ENCODE measurements around the gene PRR20G. TPM values are rescaled to one million over a fixed set of nuclear protein-coding genes. Genes with fewer than 3 reads are reported as not detected.

PRR20G gene
- polyA plus RNA-seq, 2 of the 4 experiments (the other 2 are of a cell fraction) = not detected

DNA sequence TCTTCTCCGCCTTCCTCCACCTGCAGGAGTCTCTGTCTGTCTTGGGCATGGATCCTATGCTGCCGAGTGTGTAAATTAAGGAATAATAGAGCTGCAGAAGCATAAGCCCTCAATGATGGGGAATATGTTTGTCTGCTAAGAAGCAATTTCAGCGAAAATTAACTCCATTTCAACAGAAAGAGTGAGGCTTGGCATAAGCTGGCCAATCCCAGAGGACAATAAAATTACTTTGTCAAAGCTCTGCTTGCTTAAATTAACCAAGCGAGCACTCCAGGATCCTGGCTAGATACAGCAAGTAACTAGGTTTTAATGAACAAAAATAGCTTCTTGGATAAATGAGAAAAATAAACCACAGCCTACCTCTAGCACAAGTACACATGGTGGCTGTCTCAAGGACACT is 33.5 kb upstream of the PRR20G start:
- no peak overlapping the region for H3K4me3 ChIP-seq
- FAIRE-seq (no peak), DNase-seq (ENCODE audit: low read depth in 1 of 2, low spot score in 1 of 2) (no peak), ATAC-seq (no peak)
- ChIA-PET POLR2A (no interaction called here), CTCF (no interaction called here)
- H3K4me1 ChIP-seq = no peaks in the 10 kb centered on the region
- 33% methylated on average over 4 of the region's 4 CpGs for WGBS (ENCODE audit: missing lambda C conversion rate)
- H3K4me2 ChIP-seq = no peak overlapping the region
- H3K27ac ChIP-seq = no peak overlapping the region
- H3K9me3 ChIP-seq = no peaks in the 10 kb centered on the region
- TF ChIP-seq CHD2 (IDR thresholded peaks at IDR 0.05; ENCODE audit: low read length, partially characterized antibody) (no peak), RNF2 (IDR thresholded peaks at IDR 0.05; ENCODE audit: borderline replicate concordance, low read depth) (no peak), NPAS2 (CRISPR knock-in tag; IDR thresholded peaks at IDR 0.05; ENCODE audit: borderline replicate concordance) (no peak), TP53 (CRISPR knock-in tag; IDR thresholded peaks at IDR 0.05) (no peak), GATA3 (IDR thresholded peaks at IDR 0.05; ENCODE audit: borderline replicate concordance) (no peak), ZC3H11A (IDR thresholded peaks at IDR 0.05) (no peak), MYC (IDR thresholded peaks at IDR 0.05; ENCODE audit: borderline replicate concordance, low read length) (no peak), MAFK (IDR thresholded peaks at IDR 0.05; ENCODE audit: partially characterized antibody) (no peak), PHF8 (IDR thresholded peaks at IDR 0.05; ENCODE audit: borderline replicate concordance, low read depth) (no peak)
- TF ChIP-seq, protein P1, sequence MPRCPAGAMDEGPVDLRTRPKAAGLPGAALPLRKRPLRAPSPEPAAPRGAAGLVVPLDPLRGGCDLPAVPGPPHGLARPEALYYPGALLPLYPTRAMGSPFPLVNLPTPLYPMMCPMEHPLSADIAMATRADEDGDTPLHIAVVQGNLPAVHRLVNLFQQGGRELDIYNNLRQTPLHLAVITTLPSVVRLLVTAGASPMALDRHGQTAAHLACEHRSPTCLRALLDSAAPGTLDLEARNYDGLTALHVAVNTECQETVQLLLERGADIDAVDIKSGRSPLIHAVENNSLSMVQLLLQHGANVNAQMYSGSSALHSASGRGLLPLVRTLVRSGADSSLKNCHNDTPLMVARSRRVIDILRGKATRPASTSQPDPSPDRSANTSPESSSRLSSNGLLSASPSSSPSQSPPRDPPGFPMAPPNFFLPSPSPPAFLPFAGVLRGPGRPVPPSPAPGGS (IDR thresholded peaks at IDR 0.05) = no peak
- TF ChIP-seq, protein P2, sequence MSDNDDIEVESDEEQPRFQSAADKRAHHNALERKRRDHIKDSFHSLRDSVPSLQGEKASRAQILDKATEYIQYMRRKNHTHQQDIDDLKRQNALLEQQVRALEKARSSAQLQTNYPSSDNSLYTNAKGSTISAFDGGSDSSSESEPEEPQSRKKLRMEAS (IDR thresholded peaks at IDR 0.05) = no peak
- TF ChIP-seq, protein P3, sequence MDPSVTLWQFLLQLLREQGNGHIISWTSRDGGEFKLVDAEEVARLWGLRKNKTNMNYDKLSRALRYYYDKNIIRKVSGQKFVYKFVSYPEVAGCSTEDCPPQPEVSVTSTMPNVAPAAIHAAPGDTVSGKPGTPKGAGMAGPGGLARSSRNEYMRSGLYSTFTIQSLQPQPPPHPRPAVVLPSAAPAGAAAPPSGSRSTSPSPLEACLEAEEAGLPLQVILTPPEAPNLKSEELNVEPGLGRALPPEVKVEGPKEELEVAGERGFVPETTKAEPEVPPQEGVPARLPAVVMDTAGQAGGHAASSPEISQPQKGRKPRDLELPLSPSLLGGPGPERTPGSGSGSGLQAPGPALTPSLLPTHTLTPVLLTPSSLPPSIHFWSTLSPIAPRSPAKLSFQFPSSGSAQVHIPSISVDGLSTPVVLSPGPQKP (IDR thresholded peaks at IDR 0.05; ENCODE audit: low read depth, low read length) = no peak

DNA sequence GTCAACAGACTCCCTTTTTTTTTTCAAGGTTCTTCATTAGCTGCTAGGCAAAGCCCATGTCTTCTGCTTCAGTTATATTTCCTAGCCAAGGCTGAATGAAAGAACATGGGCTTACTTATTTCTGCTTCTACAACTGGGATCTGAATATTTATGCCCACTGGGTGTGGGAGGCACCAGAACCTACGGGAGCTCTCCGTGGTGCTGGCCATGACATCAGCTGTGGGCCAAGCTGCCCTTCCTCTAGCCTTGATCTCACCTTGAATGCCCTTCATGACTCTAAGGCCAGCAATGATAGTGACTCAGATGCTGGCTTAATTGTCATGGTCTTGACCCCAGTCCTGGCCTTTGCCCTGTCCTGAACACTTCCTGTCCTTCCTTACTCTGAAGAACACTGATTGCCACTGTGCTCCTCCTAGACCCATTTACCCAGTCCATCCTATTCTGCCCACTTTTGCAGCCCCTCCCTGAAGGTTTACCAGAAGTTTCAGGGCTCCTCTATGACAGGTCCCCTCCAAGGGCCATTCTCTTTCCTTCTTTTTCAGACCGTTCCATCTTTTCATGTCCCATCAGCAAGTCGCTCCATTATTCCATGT is 32.8 kb upstream of the PRR20G start:
- ATAC-seq (no peak), FAIRE-seq (no peak), DNase-seq (ENCODE audit: low read depth in 1 of 2, low spot score in 1 of 2) (no peak)
- ChIA-PET CTCF (no interaction called here), POLR2A (no interaction called here)
- H3K4me3 ChIP-seq = no peak overlapping the region
- no peaks in the 10 kb centered on the region for H3K9me3 ChIP-seq
- no peak overlapping the region for H3K4me2 ChIP-seq
- no peak overlapping the region for H3K27ac ChIP-seq
- TF ChIP-seq NFE2L2 (conservative IDR thresholded peaks at IDR 0.05; ENCODE audit: low read length) (no peak), NR3C1 (IDR thresholded peaks at IDR 0.05) (no peak), EHMT2 (IDR thresholded peaks at IDR 0.05; ENCODE audit: low read depth) (0 out of 2 replicates have a peak, but pooled peaks have one; percentile 26), BHLHE40 (IDR thresholded peaks at IDR 0.05; ENCODE audit: low read depth, low read length) (no peak), SMC3 (IDR thresholded peaks at IDR 0.05) (no peak), KDM5A (IDR thresholded peaks at IDR 0.05) (no peak), EP300 (IDR thresholded peaks at IDR 0.05) (no peak), CBX2 (IDR thresholded peaks at IDR 0.05; ENCODE audit: borderline replicate concordance, low read depth) (no peak)
- TF ChIP-seq, protein P4, sequence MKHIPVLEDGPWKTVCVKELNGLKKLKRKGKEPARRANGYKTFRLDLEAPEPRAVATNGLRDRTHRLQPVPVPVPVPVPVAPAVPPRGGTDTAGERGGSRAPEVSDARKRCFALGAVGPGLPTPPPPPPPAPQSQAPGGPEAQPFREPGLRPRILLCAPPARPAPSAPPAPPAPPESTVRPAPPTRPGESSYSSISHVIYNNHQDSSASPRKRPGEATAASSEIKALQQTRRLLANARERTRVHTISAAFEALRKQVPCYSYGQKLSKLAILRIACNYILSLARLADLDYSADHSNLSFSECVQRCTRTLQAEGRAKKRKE (CRISPR knock-in tag; IDR thresholded peaks at IDR 0.05; ENCODE audit: low read depth) = no peak
- TF ChIP-seq, protein P1 (IDR thresholded peaks at IDR 0.05) = no peak
- TF ChIP-seq, protein P5, sequence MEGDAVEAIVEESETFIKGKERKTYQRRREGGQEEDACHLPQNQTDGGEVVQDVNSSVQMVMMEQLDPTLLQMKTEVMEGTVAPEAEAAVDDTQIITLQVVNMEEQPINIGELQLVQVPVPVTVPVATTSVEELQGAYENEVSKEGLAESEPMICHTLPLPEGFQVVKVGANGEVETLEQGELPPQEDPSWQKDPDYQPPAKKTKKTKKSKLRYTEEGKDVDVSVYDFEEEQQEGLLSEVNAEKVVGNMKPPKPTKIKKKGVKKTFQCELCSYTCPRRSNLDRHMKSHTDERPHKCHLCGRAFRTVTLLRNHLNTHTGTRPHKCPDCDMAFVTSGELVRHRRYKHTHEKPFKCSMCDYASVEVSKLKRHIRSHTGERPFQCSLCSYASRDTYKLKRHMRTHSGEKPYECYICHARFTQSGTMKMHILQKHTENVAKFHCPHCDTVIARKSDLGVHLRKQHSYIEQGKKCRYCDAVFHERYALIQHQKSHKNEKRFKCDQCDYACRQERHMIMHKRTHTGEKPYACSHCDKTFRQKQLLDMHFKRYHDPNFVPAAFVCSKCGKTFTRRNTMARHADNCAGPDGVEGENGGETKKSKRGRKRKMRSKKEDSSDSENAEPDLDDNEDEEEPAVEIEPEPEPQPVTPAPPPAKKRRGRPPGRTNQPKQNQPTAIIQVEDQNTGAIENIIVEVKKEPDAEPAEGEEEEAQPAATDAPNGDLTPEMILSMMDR (IDR thresholded peaks at IDR 0.05) = no peak
- TF ChIP-seq, protein P6, sequence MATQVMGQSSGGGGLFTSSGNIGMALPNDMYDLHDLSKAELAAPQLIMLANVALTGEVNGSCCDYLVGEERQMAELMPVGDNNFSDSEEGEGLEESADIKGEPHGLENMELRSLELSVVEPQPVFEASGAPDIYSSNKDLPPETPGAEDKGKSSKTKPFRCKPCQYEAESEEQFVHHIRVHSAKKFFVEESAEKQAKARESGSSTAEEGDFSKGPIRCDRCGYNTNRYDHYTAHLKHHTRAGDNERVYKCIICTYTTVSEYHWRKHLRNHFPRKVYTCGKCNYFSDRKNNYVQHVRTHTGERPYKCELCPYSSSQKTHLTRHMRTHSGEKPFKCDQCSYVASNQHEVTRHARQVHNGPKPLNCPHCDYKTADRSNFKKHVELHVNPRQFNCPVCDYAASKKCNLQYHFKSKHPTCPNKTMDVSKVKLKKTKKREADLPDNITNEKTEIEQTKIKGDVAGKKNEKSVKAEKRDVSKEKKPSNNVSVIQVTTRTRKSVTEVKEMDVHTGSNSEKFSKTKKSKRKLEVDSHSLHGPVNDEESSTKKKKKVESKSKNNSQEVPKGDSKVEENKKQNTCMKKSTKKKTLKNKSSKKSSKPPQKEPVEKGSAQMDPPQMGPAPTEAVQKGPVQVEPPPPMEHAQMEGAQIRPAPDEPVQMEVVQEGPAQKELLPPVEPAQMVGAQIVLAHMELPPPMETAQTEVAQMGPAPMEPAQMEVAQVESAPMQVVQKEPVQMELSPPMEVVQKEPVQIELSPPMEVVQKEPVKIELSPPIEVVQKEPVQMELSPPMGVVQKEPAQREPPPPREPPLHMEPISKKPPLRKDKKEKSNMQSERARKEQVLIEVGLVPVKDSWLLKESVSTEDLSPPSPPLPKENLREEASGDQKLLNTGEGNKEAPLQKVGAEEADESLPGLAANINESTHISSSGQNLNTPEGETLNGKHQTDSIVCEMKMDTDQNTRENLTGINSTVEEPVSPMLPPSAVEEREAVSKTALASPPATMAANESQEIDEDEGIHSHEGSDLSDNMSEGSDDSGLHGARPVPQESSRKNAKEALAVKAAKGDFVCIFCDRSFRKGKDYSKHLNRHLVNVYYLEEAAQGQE (IDR thresholded peaks at IDR 0.05) = peak; percentile 77
- TF ChIP-seq, protein P2 (IDR thresholded peaks at IDR 0.05) = no peak
- no peaks in the 10 kb centered on the region for H3K4me1 ChIP-seq
- 9% methylated on average over 3 of the region's 4 CpGs for WGBS (ENCODE audit: missing lambda C conversion rate)

All from A549 (cell line).